ENCODE measurements around the gene GH2.

Gene GH2

DNA sequence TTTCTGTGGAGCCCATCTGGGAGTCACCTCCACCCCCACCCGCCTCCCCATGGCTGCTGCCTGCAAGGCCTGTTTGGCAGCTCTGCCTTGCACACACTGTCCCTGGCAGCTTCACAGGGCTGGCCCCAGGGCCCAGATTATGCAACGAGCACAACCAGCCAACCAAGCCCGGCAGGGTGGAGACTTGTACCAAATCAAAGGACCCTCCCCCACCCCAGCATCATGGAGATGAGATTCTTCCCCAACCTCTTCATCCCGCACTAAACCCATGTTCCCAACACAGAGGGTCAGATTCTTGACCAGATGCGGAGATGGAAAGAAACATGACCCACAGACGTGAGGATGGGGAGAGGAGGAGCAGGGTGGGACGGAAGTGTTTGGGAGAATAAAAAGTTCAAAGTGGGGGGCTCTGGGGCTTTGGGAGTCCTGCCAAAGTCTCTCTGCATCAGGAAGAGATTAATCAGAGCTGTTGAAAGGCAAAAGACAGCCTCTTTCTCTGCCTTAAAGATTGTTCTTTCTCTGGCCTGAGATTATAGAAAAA, 43.0 kb downstream of the GH2 start:
- DNase-seq: no peak

DNA sequence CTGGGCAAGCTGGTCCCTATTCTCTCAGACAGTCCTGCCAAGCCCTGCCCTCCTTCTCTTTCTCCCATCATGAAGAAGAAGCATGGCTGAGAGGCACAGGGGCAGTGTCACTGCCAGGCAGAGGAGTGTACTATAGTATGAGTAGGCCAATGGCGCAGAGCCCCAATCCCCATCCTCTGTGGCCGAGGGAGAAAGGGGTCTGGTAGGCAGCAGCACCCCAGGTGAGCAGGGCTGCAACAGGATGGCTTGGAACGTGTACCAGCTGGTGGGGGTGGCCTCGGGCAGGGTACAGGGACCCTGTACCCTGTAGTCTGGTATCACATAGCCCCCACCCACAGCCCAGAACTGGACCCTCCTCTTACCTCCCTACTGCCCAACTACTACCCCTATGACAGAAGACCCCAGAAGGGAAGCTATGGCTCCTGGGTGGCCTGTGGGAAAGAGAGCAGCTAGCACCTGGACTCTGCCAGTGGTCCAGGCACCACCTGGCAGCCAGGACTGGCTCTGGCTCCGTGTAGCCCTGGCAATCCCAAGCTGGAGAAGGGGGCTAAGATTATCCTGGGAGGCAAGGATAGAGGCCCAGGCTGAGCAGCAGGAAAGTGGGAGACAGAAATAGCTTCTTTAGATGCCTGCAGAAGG, 43.7 kb downstream of the GH2 start:
- no peak for DNase-seq

DNA sequence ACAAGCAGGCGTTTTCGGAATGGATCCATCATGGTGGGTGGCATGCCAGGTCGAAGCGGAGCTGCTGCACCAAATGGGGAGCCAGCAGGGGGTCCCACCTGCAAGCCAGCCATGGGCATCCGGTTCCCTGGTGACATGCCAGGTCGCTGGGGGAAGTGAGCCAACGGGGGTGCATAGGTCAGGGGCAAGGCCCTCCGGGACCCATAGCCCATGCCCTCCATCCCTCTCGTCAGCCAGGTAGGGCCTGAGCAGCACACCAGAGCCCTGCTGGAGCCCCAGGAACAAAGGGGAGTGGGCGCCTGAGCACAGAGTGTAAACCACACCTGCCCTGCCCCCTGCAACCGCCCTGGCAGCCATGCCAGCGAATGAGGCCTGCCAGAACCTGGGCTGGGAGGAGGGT, 44.3 kb downstream of the GH2 start:
- DNase-seq: no peak

DNA sequence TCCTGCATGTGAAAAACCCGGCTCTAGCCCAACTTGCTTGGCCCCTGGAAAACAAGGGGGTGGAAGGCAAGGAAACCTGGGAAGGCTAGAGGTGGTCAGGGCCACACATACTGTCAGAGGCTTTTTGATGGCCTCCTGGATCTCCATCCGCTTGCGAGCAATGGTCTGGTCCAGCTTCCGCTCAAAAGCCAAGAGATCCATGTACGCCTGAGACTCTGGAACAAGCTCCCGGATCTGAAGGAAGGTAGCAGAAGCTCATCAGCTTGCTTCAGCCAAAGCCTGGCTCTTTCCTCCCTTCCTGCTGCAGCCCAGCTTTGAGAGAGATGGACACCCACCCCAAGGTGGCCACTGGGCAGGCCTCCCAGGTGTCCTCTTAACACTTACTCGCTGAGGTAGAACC, 44.9 kb downstream of the GH2 start:
- DNase-seq: no peak

DNA sequence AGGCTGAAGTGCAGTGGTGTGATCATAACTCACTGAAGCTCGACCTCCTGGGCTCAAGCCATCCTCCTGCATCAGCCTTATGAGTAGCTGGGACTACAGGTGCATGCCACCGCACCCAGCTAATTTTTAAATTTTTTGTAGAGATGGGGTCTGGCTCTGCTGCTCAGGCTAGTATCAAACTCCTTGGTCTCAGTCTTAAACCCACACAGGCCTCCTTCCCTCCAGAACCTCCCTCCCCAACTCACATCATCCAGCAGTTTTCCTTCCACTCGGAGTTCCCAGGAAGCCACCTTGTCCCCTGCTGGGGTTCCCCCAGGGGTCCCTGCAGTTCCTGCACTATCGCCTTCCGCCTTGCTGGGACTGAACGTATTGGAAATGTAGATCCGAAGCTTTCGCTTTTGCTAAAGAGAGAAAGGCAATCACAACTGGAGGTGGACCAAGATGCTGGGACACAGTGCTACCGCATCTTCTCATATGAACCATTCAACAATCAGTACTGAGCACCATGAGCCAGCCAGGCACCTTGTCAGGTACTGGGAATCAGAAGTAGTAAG, 46.5 kb downstream of the GH2 start:
- DNase-seq: no peak

DNA sequence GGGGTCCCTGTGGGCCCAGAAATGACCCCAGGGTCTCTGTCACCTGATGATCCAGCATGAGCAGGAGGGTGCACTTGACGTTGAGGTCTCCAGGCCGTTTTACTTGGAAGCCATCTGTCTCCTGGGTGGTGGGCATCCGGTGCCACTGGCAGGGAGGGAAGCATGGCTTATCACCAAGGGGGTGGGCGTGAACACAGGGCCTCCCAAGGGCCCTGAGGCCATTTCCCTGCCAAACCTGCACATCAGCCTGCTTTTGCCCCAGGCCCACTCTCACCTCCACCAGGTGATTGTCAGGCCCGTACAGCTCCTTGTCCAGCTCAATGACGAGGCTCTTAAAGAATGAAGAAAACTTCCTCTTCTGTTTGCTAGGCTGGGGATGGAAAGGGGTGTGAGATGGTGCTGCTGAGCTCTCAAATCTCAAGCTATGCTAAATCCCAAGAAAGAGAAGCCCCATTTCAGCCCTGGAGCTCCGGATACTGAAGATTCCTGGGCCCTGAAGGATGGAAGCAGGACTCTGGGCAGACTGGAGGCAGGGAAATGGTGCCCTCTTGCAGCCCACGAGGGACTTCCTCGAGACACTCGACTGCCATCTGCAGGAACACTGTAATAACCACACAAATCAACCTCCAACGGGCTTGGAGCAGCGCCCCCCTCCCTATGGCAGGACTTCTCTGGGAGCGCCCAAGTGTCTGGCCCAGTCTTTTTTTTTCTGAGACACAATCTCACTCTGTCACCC, 47.1 kb downstream of the GH2 start:
- peak; percentile 32 for DNase-seq

DNA sequence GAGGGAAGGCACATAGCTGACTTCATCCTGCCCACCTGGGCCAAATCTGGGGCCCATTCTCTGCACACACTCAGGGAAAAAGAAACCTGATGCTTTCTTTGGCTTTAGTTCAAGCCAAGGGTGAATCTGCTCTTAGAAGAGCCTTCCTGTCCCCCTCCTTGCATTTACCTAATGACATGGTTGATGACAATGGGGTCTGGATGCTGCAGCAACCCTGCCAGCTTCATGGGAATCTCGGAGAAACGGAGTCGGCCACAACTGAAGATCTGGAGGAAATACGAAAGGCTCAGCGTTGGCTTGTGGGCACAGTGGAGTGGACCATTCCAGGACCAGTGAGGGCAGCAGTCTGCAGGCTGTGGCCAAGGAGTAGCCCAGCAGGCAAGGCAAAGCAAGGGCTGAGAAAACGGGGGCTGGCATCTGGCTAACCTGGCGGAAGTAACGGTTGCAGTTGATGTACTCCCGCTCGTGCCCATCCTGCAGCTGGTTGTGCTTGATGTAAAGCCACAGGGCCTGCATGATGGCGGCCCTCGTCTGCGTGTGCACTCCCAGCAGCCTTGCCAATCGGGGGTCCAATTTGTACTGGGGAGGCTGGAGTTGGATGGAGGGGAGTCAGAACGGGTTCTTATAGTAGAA, 47.9 kb downstream of the GH2 start:
- DNase-seq: no peak

DNA sequence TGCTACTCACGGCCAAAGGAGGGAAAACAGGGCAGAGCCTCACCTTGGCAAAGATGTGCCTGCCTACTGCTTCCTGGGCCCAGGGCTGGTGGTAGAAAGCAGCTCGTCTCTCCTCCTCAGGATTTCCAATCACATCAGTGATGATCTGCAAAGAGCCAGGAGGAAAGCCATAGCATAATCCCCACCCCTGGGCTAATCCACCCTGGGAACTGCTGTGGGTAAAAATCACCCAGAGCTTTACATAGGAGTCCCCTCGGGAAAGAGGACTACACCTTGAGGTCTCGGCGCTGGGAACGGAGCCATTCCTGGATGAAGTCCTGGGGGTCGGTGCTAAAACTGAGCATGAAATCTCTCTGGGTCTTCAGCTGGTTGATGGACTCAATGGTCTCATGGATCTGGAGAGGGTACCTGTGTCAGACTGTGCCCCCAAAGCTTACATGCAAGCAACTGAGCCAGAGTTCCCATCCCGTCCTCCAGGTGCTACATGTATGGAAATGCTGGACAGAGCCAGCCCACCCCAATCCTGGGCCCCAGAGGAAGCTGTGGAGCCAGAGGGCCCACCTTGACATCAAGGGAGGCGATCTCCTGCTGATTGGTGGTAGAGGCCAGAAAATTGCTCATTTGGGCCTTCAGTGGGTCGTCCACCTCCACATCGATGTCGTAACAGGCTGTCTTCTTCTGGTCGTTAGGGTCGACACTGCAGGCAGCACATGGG, 48.6 kb downstream of the GH2 start:
- no peak for DNase-seq

DNA sequence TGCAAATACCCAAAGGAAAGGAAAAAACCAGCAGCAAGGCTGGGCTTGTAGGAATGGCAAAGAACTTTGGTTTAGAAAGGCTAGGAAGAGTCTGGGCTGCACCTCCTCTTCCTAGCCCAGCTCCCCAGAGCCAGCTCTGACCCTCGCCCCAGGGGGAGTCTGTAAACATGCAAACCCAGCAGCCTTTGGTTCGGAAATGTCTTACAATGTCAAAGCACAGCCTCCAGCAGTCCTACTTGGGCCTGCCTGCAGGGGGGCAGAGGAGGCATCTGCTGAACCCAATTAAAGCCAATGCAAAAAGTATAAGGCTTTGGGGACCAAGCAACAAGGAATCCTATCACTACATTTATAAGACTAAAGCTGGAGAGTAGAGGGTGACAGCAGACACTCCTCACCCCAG, 49.3 kb downstream of the GH2 start:
- DNase-seq: no peak

DNA sequence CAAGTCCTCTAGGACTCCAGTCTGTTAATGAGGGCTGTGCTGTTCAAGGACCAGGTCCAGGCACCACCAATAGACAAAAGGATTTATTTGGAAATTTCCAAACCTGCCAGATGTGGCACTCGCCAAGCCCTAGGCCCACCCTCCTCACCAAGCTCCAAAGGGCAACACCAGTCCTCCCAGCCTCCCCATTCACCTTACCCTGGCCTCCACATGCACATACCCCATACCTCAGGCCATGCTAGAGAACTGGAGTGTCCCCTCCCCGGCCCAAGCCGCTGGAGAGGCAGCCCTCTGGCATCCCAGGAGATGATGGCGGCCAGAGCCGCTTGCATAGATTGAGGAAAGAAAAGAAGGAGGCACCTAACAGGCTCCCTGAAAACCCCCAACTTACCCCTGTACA, 49.7 kb downstream of the GH2 start:
- DNase-seq: no peak

DNA sequence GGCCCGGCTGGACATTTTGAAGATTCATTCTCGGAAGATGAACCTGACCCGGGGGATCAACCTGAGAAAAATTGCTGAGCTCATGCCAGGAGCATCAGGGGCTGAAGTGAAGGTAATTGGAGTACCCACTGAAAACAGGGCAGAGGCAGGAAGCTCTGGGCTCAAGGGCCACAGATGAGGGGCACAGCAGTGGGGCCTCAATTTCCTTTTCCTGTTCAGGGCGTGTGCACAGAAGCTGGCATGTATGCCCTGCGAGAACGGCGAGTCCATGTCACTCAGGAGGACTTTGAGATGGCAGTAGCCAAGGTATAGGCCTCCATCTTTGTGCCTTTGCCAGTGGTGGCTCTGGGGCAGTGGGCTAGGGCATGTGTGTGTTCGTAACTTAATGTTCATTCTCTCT, 50.2 kb downstream of the GH2 start:
- no peak for DNase-seq

DNA sequence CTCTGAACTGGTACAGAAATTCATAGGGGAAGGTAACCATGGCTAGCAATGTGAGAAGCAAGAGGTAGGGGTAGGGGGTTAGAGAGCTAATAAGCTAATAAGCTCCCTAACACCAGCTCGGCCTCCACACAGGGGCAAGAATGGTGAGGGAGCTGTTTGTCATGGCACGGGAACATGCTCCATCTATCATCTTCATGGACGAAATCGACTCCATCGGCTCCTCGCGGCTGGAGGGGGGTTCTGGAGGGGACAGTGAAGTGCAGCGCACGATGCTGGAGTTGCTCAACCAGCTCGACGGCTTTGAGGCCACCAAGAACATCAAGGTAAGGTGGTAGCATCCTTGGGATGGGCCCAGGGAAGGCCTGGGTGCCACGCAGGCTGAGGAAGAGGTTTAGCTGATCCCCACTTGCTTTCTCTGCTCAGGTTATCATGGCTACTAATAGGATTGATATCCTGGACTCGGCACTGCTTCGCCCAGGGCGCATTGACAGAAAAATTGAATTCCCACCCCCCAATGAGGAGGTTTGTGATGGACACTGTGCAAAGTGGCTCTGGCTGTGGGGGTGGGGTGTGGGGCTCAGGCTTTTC, 50.7 kb downstream of the GH2 start:
- DNase-seq: no peak

DNA sequence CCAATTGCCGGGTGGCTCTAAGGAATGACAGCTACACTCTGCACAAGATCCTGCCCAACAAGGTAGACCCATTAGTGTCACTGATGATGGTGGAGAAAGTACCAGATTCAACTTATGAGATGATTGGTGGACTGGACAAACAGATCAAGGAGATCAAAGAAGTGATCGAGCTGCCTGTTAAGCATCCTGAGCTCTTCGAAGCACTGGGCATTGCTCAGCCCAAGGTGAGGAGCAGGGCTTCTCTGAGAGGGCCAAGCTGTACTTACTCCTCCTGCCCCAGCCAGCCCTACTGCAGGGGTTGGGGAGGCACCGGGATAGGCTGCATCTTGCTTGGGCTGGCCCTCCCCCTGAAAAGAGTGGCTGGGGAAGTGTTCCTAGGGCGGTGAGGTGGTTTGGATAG, 51.5 kb downstream of the GH2 start:
- no peak for DNase-seq
